Ovary (tissue), 9 donors: ENCODE results near the gene ETS1. TPM values are rescaled to one million over a fixed set of nuclear protein-coding genes. Genes with fewer than 3 reads are reported as not detected.

Experiments used
- DNase-seq, 5 donors: peaks; one replicate each; pipeline ENCODE4 v3.0.0-alpha.2; 2019 to 2020
- H3K27ac ChIP-seq, 2 donors: fragments of 200-600 bp; one replicate each; pipeline versions ENCODE4 v1.5.1 to v1.8.0; 2019 to 2022
- H3K27me3 ChIP-seq: fragments of 200-600 bp; one replicate; pipeline ENCODE4 v1.8.0; 2022
- H3K36me3 ChIP-seq: fragments of 200-600 bp; sonication (generic); one replicate; pipeline ENCODE4 v1.5.1; 2019
- H3K4me1 ChIP-seq: one replicate; pipeline ENCODE4 v1.8.1; 2013; ENCODE audit warnings: mild to moderate bottlenecking, moderate library complexity; ENCODE audit not compliant: insufficient read depth
- H3K4me3 ChIP-seq: fragments of 200-600 bp; sonication (generic); one replicate; pipeline ENCODE4 v1.5.1; 2017
- H3K9me3 ChIP-seq, 2 donors: fragments of 200-600 bp in 1 of 2; sonication (generic) in 1 of 2; one replicate each; pipeline versions ENCODE4 v1.5.1 to v1.8.1; 2013 to 2019; ENCODE audit warnings: mild to moderate bottlenecking in 1 of 2, moderate library complexity in 1 of 2
- CTCF ChIP-seq, 3 donors: fragments of 450-650 bp in 2 of 3; fragments of 200-600 bp in 1 of 3; IDR thresholded peaks; one replicate each; pipeline versions ENCODE4 v1.5.1 to v1.8.0; 2016 to 2022; ENCODE audit warnings: antibody characterized with exemption in 3 of 3, mild to moderate bottlenecking in 1 of 3
- EP300 ChIP-seq: sonication (generic); formaldehyde crosslinking; IDR thresholded peaks from one replicate; pipeline ENCODE4 v1.6.1; 2017; ENCODE audit warnings: antibody characterized with exemption
- POLR2A ChIP-seq: fragments of 450-650 bp; IDR thresholded peaks from one replicate; pipeline ENCODE4 v1.6.1; 2017; ENCODE audit warnings: antibody characterized with exemption, mild to moderate bottlenecking, moderate library complexity
- WGBS, 3 donors: extraction: QIAGEN DNeasy Blood & Tissue Kit in 1 of 3; methylation state at CpG; one replicate each; pipeline versions ENCODE4 v1.1.5 to v1.1.7; 2013 to 2017; 5-methylcytosine and 5-hydroxymethylcytosine counted together
- intact Hi-C, 4 donors: fragments of 100-400 bp; cut with DNase I; formaldehyde crosslinking; loops; one replicate each; pipeline versions ENCODE4 v1.11.0 to v1.15.1; 2022 to 2023
- polyA plus RNA-seq, 2 donors: library from polyadenylated mRNA; stranded (reverse); fragments of 200-250 nt in 1 of 2; fragments of 350-450 nt in 1 of 2; fragmentation: Illumina TruSeq in 1 of 2; extraction: RNeasy Lipid Tissue Mini Kit (QIAGEN cat#74804) in 1 of 2; gene quantifications; one replicate each; pipeline ENCODE4 v1.2.3, GENCODE V29; 2013 to 2014
- total RNA-seq, 7 donors: library from RNA; depleted of rRNA in 2 of 7; stranded (reverse); fragments of >200 nt in 2 of 7; fragmentation: NEBNext Ultra II Directional in 3 of 7; extraction: Animal tissue kit (Norgen Biotek cat#: 25700) in 3 of 7; gene quantifications; one replicate each; pipeline versions ENCODE4 v1.1.0 to v1.2.4, GENCODE V29; 2016 to 2023
- donor health status: DM: no; HTN: no; CAD: no; lungs with moderate emphysema.
- donor health status: DM: no; HTN: no; CAD: no.
- donor health status: Bipolar disorder and iron deficiency.
- donor health status: DM: yes; HTN: yes; CAD: no.
- donor health status: DM: no; HTN: no; CAD: no.
- donor health status: DM: yes; HTN: yes; CAD: no.

ETS1 gene
- total and polyA plus RNA-seq, 9 donors, result 24.4 to 68.0 (median 40.4) TPM

GRCh38 chr11:128624269-128625175 is 37.2 kb upstream of the ETS1 start:
- Histone ChIP-seq H3K9me3 (no peaks in the 10 kb centered on the region), H3K27me3 (no peaks in the 10 kb centered on the region), H3K27ac (no peak overlapping the region), H3K36me3 (no peaks in the 10 kb centered on the region), H3K4me1 (no peaks in the 10 kb centered on the region), H3K4me3 (no peak overlapping the region)
- no peak for DNase-seq
- intact Hi-C loops, result loop anchor here in 3 of 4 donors (5.0 to 10.0 kb wide), 3 partner anchors 70 to 332 kb away; no protein-coding TSS in a partner anchor
- 90 to 91% (median 90%) methylated on average over 18 of the region's 18 CpGs for WGBS, 3 donors
- TF ChIP-seq CTCF (IDR thresholded peaks at IDR 0.05), result no peak
- TF ChIP-seq POLR2A, result no peak
- TF ChIP-seq EP300, result no peak

DNA sequence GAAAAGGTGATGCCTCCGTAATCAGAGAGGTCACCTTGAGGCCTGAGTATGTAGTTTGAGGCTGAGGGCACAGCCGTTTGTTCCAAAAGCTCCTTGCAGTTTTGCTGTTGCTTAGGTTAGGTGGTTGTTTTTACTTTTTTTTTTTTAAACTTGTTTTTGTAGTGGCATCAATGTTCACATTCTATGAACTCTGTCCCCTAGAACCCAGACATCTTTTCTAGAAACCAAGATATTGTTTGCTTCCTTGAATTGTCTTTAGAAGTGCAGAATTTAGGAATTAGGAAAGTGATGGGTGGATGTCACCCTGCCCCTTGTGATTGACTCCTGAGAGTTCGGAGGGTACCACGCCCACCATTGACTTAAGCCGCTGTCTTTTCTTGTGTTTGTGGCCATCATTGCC is 35.7 kb upstream of the ETS1 start:
- Histone ChIP-seq H3K4me3 (no peak overlapping the region), H3K27ac (no peak overlapping the region), H3K27me3 (no peaks in the 10 kb centered on the region), H3K4me1 (no peaks in the 10 kb centered on the region), H3K9me3 (no peaks in the 10 kb centered on the region), H3K36me3 (no peaks in the 10 kb centered on the region)
- TF ChIP-seq EP300, result no peak
- TF ChIP-seq POLR2A, result no peak
- no peak for TF ChIP-seq CTCF (IDR thresholded peaks at IDR 0.05)
- WGBS, 3 donors, result 75 to 89% (median 79%) methylated on average over 5 of the region's 5 CpGs
- intact Hi-C loops, result loop anchor here in 2 of 4 donors (10.0 kb wide), 2 partner anchors 68 to 332 kb away; no protein-coding TSS in a partner anchor
- no peak for DNase-seq

GRCh38 chr11:128621601-128622501 is 34.5 kb upstream of the ETS1 start:
- intact Hi-C loops, result loop anchor here in 2 of 4 donors (10.0 kb wide), 2 partner anchors 67 to 333 kb away; no protein-coding TSS in a partner anchor
- no peak for DNase-seq
- H3K4me3 ChIP-seq, result no peak overlapping the region
- WGBS, 3 donors, result 82 to 89% (median 85%) methylated on average over 17 of the region's 17 CpGs
- TF ChIP-seq POLR2A (no peak), CTCF (IDR thresholded peaks at IDR 0.05) (no peak), EP300 (no peak)
- H3K27ac ChIP-seq, result no peak overlapping the region
- no peaks in the 10 kb centered on the region for H3K36me3 ChIP-seq
- no peaks in the 10 kb centered on the region for H3K27me3 ChIP-seq
- H3K4me1 ChIP-seq, result no peaks in the 10 kb centered on the region
- no peaks in the 10 kb centered on the region for H3K9me3 ChIP-seq
